OCI-LY1 (cell line): ENCODE measurements around the gene DCAF12.

Experiments used
- H2AFZ ChIP-seq: fragments of 200-600 bp; sonication (generic), shearing (Covaris generic); 2 replicates; pipeline ENCODE4 v1.6.0; 2014; ENCODE audit warnings: antibody characterized with exemption, mild to moderate bottlenecking, low read length
- H3F3A ChIP-seq: fragments of 200-600 bp; sonication (generic), shearing (Covaris generic); 2 replicates; pipeline ENCODE4 v1.6.0; 2014; ENCODE audit warnings: mild to moderate bottlenecking, antibody characterized with exemption, low read length, moderate library complexity; ENCODE audit not compliant: insufficient read depth
- H3K27ac ChIP-seq: fragments of 200-600 bp; sonication (generic); 2 replicates; pipeline ENCODE4 v1.5.1; 2014; ENCODE audit warnings: low read length, mixed run types, mild to moderate bottlenecking, low read depth; ENCODE audit not compliant: poor library complexity, severe bottlenecking
- H3K27me3 ChIP-seq: fragments of 200-600 bp; sonication (generic); 2 replicates; pipeline ENCODE4 v1.6.0; 2014; ENCODE audit warnings: antibody characterized with exemption, mild to moderate bottlenecking, low read length, moderate library complexity; ENCODE audit not compliant: insufficient read depth
- H3K36me3 ChIP-seq: fragments of 200-600 bp; sonication (generic); 2 replicates; pipeline ENCODE4 v1.6.1; 2014; ENCODE audit warnings: mild to moderate bottlenecking, antibody characterized with exemption, low read length, moderate library complexity, mixed read lengths; ENCODE audit not compliant: insufficient read depth
- H3K4me1 ChIP-seq: fragments of 200-600 bp; sonication (generic); 2 replicates; pipeline ENCODE4 v1.5.1; 2014; ENCODE audit warnings: mild to moderate bottlenecking, low read length, moderate library complexity; ENCODE audit not compliant: insufficient read depth, severe bottlenecking
- H3K4me2 ChIP-seq: fragments of 200-600 bp; sonication (generic), shearing (Covaris generic); 2 replicates; pipeline ENCODE4 v1.6.1; 2014; ENCODE audit warnings: low read length
- H3K4me3 ChIP-seq: fragments of 200-600 bp; sonication (generic); 2 replicates; pipeline ENCODE4 v1.5.1; 2014; ENCODE audit warnings: low read length, low read depth, mild to moderate bottlenecking, mixed read lengths; ENCODE audit not compliant: poor library complexity, severe bottlenecking
- H3K79me2 ChIP-seq: fragments of 200-600 bp; shearing (Covaris generic); 2 replicates; pipeline ENCODE4 v1.6.1; 2016; ENCODE audit warnings: mixed run types, low read length, mixed read lengths; ENCODE audit not compliant: insufficient read depth
- H3K9ac ChIP-seq: fragments of 200-600 bp; sonication (generic), shearing (Covaris generic); 2 replicates; pipeline ENCODE4 v1.6.1; 2014; ENCODE audit warnings: mild to moderate bottlenecking, low read length, mixed read lengths
- H3K9me2 ChIP-seq: fragments of 200-600 bp; sonication (generic), shearing (Covaris generic); 2 replicates; pipeline ENCODE4 v1.6.1; 2014; ENCODE audit warnings: low read depth, mild to moderate bottlenecking, low read length, mixed read lengths
- H3K9me3 ChIP-seq: fragments of 200-600 bp; shearing (Covaris generic); 2 replicates; pipeline ENCODE4 v1.6.1; 2014; ENCODE audit warnings: low read length, mixed read lengths
- H4K20me1 ChIP-seq: fragments of 200-600 bp; sonication (generic), shearing (Covaris generic); 2 replicates; pipeline ENCODE4 v1.6.0; 2016; ENCODE audit warnings: mild to moderate bottlenecking, low read length; ENCODE audit not compliant: insufficient read depth
- EZH2 ChIP-seq: fragments of 200-600 bp; sonication (generic), shearing (Covaris generic); IDR thresholded peaks from 2 replicates; pipeline ENCODE4 v1.8.0; 2017; ENCODE audit warnings: borderline replicate concordance, mixed run types, mild to moderate bottlenecking, antibody characterized with exemption, low read length, moderate library complexity, mixed read lengths
- TF ChIP-seq, protein P1 (sequence below): fragments of 200-600 bp; sonication (generic), shearing (Covaris generic); IDR thresholded peaks from 2 replicates; pipeline ENCODE4 v1.5.1; 2017; ENCODE audit warnings: mild to moderate bottlenecking, antibody characterized with exemption, low read length, moderate library complexity, mixed read lengths

The DCAF12 gene

GRCh38 chr9:34134521-34134920 lies 8.0 kb upstream of the DCAF12 start:
- Histone ChIP-seq H3K4me2 (no peak overlapping the region), H3K4me3 (no peak overlapping the region), H4K20me1 (no peaks in the 10 kb centered on the region), H3K9me3 (no peaks in the 10 kb centered on the region), H3F3A (no peaks in the 10 kb centered on the region), H3K9ac (no peak overlapping the region), H3K27me3 (no peaks in the 10 kb centered on the region), H3K27ac (no peak overlapping the region), H3K79me2 (no peaks in the 10 kb centered on the region), H2AFZ (no peak overlapping the region), H3K9me2 (no peaks in the 10 kb centered on the region), H3K4me1 (peaks cover 8% of the 10 kb centered on the region), H3K36me3 (no peaks in the 10 kb centered on the region)
- no peak for TF ChIP-seq EZH2
- TF ChIP-seq, protein P1, sequence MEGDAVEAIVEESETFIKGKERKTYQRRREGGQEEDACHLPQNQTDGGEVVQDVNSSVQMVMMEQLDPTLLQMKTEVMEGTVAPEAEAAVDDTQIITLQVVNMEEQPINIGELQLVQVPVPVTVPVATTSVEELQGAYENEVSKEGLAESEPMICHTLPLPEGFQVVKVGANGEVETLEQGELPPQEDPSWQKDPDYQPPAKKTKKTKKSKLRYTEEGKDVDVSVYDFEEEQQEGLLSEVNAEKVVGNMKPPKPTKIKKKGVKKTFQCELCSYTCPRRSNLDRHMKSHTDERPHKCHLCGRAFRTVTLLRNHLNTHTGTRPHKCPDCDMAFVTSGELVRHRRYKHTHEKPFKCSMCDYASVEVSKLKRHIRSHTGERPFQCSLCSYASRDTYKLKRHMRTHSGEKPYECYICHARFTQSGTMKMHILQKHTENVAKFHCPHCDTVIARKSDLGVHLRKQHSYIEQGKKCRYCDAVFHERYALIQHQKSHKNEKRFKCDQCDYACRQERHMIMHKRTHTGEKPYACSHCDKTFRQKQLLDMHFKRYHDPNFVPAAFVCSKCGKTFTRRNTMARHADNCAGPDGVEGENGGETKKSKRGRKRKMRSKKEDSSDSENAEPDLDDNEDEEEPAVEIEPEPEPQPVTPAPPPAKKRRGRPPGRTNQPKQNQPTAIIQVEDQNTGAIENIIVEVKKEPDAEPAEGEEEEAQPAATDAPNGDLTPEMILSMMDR = no peak

DNA sequence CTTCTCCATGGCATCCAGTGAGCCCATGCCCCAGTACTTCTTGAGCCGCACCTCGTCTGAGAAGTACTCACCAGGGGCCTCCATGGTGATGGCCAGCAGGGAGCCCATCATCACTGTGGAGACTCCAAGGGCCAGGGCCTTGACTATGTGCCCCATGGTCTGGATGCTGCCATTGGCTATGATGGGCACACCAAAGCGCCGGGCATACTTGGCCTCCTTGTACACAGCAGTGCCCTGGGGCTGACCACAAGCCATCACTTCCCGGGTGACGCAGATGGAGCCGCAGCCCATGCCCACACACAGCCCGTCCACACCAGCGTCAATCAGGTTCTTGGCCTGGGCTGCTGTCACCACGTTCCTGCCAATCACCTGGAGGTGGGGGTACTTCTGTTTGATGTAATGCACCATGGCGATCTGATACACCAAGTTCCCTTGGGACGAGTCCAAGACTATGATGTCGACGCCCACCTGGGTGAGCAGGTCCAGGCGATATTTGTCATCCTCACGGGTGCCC lies 7.0 kb upstream of the DCAF12 start:
- Histone ChIP-seq H3K4me2 (no peak overlapping the region), H3K27ac (no peak overlapping the region), H4K20me1 (no peaks in the 10 kb centered on the region), H2AFZ (no peak overlapping the region), H3K4me3 (no peak overlapping the region), H3K9ac (no peak overlapping the region), H3K27me3 (no peaks in the 10 kb centered on the region), H3K36me3 (no peaks in the 10 kb centered on the region), H3K9me2 (no peaks in the 10 kb centered on the region), H3K79me2 (no peaks in the 10 kb centered on the region), H3K4me1 (peaks cover 9% of the 10 kb centered on the region), H3F3A (no peaks in the 10 kb centered on the region; the same call in 1 of the 2 replicates), H3K9me3 (no peaks in the 10 kb centered on the region)
- TF ChIP-seq, protein P1 = no peak

GRCh38 chr9:34131571-34131970 lies 5.1 kb upstream of the DCAF12 start:
- Histone ChIP-seq H3K4me2 (no peak overlapping the region), H3K4me3 (no peak overlapping the region), H4K20me1 (no peaks in the 10 kb centered on the region), H3K36me3 (no peaks in the 10 kb centered on the region), H3K27me3 (no peaks in the 10 kb centered on the region), H3F3A (no peaks in the 10 kb centered on the region; the same call in 1 of the 2 replicates), H3K9ac (no peak overlapping the region), H3K27ac (no peak overlapping the region), H2AFZ (no peak overlapping the region), H3K9me3 (no peaks in the 10 kb centered on the region), H3K4me1 (peaks cover 25% of the 10 kb centered on the region), H3K79me2 (no peaks in the 10 kb centered on the region), H3K9me2 (no peaks in the 10 kb centered on the region)
- TF ChIP-seq, protein P1 = no peak
- TF ChIP-seq EZH2 = no peak
